Suppressor macrophage treated with lipopolysaccharide for 1 hour (primary cell): ENCODE measurements around the gene TBPL2.
"Not testable (repeated sequence)": the region's sequence is repeated elsewhere in the genome, so short reads cannot be mapped to it uniquely, and the experiment has no call there.

ENCODE experiments used
- DNase-seq, 3 donors: peaks; one replicate each; pipeline ENCODE4 v3.0.0-alpha.2; 2020 to 2022

The TBPL2 gene

DNA sequence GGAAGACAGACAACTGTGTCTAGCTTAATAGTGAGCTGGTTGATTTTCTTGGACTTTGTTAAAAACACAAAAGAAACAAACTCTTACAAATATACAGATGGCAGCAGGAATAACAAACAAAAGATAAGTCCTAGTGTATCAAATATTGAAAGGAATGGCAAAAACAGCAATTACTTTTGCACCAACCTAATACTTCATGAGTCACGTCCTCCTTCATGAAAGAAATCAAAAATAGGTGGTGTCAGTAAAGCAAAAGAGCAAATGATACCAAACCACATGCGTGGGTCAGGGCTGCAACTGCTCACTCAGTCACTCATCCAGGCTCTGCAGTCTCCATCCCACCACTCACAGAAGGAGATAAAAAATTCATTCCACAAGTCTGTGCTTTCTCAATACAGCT, 40.6 kb downstream of the TBPL2 start:
- DNase-seq: no peak

DNA sequence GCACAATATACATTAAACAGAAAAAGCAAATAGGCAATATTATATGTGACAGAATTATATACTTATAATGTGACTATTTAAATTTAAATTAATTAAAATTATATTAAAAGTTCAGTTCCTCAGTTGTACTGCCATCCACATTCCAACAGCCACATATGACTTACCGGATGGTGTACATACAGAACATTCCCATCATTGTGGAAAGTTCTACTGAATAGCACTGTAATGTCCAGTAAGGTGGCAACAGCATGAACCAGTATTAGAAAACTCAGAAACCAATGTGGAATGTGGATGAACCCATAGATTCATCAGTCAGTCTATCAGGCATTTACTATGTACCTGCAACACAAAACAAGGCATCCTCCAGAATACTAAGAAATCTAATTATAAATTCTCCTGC, 41.2 kb downstream of the TBPL2 start:
- DNase-seq: no peak

DNA sequence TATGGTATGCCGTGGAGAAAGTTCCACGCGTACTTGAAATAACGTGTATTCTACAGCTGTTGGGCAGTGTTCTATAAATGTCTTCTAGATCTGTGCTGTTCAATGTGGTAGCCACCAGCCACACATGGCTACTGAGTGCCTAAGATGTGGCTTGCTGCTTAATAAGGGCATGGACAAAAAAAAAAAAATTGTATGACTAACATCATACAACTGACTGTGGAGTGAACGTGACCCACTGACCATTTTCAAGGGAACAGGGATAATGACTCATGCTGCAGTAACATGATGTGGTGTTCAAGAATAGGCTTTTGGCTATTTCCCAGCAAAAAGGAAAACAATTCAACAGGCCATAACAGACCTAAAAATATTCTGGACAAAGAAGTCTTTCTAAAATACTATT, 41.7 kb downstream of the TBPL2 start:
- DNase-seq: peak; percentile 67 to 88 (median 83)

DNA sequence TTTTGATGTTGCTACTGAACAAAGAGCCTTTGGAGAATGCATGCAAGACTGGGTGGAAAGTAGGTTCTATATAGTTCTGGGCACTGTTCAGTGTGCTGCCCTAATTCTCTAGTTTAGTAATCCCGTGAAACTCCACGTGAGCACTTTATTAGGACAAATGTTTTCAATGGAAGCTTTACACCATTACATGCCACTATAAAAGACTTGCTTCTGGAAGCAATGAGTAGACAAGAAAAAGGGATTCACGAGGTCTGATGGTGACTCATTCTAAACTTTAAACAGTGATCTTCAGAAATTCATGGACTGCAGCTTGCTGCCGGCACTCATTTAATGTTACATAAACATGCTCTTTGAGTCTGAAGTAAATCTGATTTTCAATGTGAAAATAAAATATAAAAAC, 51.1 kb downstream of the TBPL2 start:
- no peak for DNase-seq

DNA sequence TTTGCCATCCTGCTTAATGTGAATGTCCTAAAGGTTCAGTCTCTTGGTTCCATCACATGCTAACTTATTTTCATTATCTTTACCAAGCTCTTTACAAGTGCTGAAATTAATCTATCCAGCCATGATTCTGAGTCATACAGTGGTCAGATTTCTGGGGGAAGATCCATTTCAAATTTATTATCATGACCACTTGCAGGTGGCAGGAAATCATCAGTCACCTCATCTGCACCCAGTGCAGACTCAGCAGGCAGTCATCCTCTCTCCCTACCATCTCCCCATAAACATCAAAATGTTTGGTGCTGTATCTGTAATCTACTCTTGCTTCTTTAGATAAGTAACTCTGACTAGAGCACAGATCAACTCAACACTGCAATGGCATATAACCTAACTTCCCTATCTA, 52.3 kb downstream of the TBPL2 start:
- no peak for DNase-seq

DNA sequence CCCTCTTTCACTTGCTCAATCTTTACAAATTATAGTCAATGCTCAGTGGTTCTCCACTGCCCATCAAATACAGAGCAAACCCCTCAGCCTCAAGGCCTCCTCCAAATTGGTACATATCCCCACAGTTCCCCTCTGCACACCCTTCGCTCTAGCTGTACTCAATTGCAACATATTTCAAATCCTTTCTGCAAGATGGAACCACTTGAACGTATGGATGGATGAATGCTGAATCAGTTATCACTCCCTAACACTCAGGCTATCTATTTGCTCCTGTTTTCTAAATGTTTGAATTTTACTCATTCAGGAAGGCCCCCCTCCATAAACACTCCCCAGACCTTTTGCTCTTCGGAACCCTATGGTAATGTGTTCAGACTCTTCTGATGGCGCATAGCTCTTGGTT, 53.3 kb downstream of the TBPL2 start:
- DNase-seq: no peak

DNA sequence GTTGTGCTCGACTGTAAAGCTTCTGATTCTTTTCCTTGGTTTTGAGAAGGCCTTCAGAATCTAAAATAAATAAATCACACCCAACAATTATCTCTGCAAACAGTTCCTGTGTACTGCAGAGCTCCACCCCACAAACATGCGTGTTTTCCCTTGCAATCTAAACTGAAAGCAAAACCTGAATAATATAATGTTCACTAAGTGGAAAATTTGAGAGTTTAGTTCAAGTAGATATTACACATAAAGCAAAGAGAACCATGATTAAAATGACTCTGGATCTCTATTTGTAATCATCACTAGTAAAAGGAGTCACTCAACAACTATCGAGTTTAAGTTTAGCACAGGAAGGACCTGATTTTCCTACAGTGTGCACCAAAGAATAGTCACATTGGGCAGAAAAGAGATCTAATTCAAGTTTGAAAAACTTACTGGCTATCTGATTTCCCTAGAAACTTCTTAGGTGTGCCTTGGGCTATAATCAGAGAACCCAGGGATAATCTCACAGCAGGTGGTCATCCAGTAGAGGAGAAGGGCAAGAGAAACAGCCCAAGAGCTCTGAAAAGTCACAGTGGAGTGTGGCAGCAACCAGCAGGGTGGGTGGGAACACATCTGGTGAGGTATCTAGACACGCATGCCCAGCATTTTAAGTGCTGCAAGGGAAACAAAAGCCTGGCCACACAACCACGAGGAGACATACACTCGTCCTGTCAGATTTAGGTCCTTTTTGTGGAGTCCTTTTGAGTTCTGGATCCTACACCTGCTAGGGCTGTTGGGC, 54.2 kb downstream of the TBPL2 start:
- no peak for DNase-seq

DNA sequence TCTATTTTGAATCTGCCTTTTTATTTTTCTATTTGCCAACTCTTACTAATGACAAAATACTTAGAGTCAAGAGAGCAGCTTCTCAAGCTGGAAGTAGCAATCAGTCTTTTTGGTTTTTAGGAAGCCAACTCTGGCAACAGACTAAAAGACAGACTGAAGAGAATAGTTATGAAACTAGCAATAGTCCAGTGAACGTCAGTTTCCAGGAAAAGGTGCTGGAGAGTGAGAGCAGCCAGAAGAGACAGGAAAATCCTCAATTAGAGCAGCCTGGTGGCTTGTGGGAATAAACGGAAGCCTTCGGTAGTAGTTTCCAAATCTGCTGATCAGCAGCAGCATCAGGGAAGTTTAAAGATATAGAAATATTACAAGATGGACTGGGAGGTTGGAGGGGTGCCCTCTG, 55.9 kb downstream of the TBPL2 start:
- no peak for DNase-seq

DNA sequence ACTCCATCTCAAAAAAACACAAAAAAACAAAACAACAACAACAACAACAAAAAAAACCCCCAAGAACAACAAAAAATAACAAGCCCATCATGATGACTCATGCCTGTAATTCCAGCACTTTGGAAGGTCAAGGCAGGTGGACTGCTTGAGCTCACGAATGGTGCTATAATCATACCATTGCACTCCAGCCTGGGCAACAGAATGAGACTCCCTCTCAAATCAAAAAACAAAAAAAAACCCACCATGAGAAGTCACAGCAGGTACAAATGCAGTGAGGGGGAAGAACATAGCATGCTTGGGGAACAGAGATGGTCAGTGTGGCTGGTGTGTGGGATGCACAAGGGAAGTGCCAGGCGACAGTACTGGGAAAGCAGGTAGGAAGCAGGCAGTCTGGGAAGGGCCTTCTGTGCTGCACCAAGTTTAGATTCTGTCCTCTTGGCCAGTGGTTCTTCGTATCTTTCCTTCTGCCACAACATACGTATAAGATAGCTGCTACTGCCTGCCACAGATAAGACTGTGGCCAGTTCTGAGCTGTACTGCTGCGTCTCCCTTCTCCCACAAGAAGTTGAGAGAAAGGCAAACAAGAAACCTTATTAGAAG, 56.8 kb downstream of the TBPL2 start:
- no peak for DNase-seq

DNA sequence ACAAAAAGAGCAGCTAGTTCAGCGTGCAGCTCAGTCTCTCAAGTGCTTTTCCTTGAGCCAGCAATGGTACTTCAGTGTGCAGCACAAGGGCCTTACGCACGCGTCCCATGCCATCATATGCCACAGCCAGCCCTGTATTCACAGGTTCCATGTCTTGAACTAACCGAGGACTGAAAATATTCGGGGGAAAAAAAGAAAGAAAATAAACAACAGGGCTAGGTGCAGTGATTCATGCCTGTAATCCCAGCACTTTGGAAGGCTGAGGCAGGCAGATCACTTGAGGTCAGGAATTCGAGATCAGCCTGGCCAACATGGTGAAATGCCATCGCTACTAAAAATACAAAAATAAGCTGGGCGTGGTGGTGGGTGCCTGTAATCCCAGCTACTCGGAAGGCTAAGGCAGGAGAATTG, 57.4 kb downstream of the TBPL2 start:
- DNase-seq: not testable (repeated sequence)

DNA sequence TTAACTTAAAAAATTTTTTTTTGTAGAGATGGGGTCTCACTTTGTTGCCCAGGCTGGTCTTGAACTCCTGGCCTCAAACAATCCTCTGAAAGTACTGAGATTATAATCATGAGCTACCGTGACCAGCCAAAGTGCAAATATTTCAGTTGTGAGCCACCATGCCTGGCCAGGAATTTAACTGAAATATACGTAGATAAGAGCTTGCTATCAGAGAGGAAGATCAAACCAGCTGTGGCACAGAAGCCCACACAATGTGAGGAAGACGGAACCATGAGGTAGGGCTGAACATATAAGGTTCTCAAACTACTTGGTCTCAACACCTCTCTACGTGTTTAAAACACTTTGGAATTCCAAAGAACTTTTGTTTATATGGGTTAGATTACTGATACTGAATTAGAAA, 57.9 kb downstream of the TBPL2 start:
- no peak for DNase-seq

DNA sequence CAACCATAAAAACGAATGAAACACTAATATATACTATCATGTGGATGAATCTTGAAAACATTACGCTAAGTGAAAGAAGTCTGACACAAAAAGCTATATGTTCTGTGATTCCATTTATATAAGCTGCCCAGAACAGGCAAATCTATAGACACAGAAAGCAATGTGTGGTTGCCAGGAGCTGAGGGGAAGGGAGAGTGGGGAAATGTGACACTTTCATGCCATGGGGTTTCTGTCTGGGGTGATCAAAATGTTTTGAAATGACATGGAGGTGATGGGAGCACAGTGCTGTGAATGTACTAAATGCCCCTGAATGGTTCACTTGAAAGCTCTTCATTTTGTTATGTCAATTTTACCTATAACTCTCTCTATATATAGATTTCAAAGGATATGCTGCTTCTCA, 58.9 kb downstream of the TBPL2 start:
- DNase-seq: no peak

DNA sequence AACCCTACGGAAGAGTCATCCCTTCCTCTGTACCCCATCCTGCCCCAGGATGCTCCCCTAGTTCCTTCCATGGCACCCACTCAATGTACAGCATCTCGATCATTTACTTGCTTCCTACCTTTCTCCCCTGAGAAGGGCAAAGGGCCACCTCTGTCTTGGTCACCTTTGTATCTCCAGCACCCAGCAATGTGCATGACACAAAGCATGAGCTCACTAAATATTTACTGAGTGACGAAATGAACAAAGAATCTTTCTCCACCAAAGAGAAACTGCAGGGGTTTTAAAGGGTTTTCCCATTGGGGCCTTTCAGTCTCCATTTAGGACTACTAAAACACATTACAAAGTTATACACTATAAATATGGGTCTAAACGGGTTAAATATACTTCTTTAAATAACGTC, 59.4 kb downstream of the TBPL2 start:
- DNase-seq: peak in 1 of 3 donors; percentile 26

DNA sequence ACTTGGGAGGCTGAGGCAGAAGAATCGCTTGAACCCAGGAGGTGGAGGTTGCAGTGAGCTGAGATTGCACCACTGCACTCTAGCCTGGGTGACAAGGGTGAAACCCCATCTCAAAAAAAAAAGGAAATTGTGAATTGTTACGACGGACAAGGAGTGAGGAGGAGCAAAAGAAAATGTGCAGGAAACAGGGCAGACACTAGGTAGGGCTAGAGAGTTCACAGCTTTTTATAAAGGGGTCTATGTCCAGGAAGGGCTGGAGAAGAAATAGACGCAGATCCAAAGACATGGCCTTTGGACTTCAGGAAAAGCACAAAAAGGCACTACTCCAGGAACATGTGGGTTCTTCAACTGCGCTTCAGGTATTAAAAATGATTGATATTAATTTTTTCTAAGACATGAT, 63.2 kb downstream of the TBPL2 start:
- DNase-seq: no peak

DNA sequence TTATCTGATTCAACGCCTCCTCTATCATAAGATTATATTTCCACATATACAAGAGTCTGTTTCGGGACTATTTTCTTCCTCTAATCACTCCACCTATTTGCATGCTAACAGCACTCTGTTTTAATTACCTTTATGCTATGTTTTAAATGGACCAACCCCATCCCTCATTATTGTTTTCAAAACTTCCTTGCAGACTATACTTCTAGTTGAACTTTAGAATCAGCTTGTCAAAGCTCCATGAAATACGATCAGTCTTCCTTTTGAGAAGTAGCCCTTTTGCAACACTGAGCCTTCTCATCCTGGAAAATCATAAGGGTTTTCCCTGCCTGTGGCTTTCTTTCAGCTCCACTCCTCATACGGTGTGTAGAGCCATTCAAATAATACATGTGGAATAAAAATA, 65.6 kb downstream of the TBPL2 start:
- no peak for DNase-seq

DNA sequence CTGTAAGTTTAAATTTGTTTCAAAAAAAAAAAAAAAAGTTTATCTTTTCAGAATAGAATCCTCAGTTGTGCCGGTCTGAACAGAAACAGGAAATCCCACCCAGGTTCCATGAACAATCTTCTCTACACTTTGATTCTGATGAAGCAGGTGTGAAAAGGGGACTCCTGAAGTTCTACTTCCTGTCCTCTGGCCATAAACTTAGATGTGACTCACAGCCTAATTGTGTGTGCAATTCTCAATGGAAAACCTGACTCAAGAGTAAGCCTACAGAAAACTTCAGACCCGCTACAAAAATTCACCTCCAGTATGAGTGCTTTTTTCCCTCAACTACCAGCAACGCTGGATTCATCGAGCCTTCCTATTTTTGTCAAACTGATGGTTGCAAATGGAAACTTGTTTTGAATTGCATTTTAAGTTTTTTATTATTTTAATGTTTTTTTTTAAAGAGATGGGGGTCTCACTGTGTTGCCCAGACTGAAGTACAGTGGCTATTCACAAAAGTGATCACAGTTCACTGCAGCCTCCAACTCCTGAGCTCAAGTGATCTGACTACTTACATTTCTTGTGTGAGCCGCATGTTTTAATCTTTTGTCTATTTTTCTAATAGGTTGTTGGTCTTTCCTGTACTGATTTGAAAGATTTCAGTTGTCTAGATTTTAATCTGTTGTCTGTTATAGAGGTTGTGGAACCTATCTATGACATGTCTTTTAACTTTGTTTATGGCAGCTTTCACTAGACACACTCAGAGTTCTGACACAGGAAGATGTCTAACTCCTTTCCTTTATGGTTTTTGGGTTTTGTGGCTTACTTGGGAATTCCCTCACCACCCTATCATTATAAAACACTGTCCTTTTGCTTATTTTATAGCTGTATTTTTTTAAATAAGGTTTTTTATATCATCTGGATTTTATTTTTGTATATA, 66.4 kb downstream of the TBPL2 start:
- DNase-seq: no peak

DNA sequence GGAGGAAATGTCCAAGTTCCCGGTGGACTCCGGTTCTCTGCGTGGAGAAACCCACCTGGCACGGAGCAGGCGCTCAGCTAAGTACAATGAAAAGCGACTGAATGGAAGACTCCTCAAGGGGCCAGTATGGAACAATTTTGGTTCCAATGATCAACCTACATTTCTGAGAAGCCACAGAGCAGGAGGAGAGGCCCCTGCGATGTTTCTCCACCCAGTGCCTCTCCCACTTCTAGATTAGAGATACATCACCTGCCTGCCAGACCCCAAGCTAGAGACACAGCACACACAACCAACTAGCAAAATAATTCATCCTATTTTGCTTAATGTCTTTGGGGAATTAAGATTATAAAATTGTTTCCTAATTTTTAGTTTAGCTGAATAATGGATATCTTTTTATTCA, 67.6 kb downstream of the TBPL2 start:
- no peak for DNase-seq

DNA sequence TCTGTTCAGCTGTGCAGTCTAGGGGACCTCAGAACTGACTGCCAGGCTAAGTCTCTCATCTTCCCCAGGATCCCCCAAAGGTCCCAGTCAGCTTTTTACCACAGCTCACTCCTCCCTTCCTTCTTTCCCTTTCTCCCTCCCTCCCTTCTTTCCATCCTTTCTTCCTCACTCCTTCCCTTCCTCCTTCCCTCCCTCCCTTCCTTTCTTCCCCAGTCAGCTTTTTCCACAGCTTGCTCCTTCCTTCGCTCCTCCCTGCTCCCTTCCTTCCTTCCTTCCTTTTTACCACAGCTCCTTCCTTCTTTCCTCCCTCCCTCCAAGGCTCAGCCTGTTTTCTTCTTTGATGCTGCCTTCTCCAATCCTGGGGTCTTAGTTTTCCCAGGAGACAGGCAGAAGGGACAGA, 68.0 kb downstream of the TBPL2 start:
- DNase-seq: no peak

DNA sequence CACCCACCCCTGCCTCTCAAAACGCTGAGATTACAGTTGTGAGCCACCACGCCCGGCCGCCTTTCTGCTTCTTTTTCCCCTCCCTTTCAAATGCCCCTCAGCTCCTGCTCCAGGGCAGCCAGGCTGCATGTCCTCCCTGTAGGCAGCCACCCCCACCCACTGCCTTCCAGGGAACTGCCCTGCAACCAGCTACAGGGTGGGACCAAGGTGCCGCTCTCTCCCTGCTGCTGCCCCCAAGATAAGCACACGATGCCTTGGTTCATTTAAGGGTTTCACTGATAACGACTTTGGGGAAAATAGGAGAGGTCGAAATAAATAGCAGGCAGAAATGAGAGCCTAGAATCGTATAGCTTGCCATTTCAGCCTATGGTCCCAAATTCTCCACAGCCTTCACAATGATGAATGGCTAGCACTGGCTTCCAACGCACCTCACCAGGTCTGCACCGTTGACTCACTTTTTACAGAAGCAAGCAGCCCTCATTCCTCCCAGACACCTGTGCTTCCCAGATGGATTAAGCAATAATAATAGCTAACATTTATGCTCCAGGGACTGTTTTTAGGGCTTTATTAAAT, 69.4 kb downstream of the TBPL2 start:
- no peak for DNase-seq

DNA sequence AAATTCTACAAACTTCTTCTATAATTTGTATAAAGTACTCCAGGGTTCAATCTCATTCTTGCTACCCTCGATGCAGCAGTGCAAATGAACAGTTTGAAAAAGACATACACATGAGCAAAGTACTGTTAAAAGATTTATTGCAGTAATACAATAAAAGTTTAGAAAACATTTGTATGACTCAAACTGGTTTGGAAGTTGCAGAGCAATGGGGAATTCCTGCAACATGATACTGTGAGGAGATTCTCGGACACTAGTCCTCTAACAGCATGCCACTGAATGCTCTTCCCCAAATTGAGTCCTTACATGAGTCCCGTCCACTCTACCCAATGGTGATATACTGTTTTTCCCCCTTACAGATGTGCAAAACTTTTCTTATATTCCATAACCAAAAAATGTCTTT, 74.1 kb downstream of the TBPL2 start:
- DNase-seq: no peak
